T-helper 2 cell treated with Interferon-gamma antibody and Interleukin-4, amounts not matched to agents 100 ng/mL and 5 ng/mL, for 36 hours (primary cell): ENCODE results near the gene LUC7L3. TPM values are rescaled to one million over a fixed set of nuclear protein-coding genes. Genes with fewer than 3 reads are reported as not detected.

ENCODE experiments used
- total RNA-seq: library from RNA; stranded (reverse); gene quantifications from 2 replicates; pipeline ENCODE4 v1.2.3, GENCODE V29; 2022

The LUC7L3 gene
- total RNA-seq, 1 donor from 2014 or later, result 114 TPM

Other genes starting within 250 kb of the LUC7L3 start
- 31.6 and 32.3 TPM in 2 replicates for gene RSAD1, start 240.7 kb upstream of the LUC7L3 start, total RNA-seq
- 6.4 and 6.8 TPM in 2 replicates for gene MYCBPAP, start 211.2 kb upstream of the LUC7L3 start, total RNA-seq
- gene EPN3, start 186.9 kb upstream of the LUC7L3 start, total RNA-seq, result not detected in 2 replicates
- gene SPATA20, start 172.4 kb upstream of the LUC7L3 start, total RNA-seq, result 13.5 and 14.5 TPM in 2 replicates
- 0.02 TPM in 1 of 2 replicates, not detected in the other for gene CACNA1G, start 158.9 kb upstream of the LUC7L3 start, total RNA-seq
- gene ABCC3, start 84.7 kb upstream of the LUC7L3 start, total RNA-seq, result not detected in 2 replicates
- gene ANKRD40, start 11.7 kb upstream of the LUC7L3 start, total RNA-seq, result 35.9 and 38.4 TPM in 2 replicates
- not detected in 2 replicates for gene ANKRD40CL, start 47.9 kb downstream of the LUC7L3 start, total RNA-seq
- not detected in 2 replicates for gene WFIKKN2, start 116.0 kb downstream of the LUC7L3 start, total RNA-seq
- 32.6 and 34.3 TPM in 2 replicates for gene TOB1, start 146.8 kb downstream of the LUC7L3 start, total RNA-seq